ENCODE measurements around the gene MAPK11. TPM values are rescaled to one million over a fixed set of nuclear protein-coding genes. Genes with fewer than 3 reads are reported as not detected.
A peak's percentile ranks its signal among the peaks of the same experiment; 100 is the strongest.

The MAPK11 gene
- total and polyA plus RNA-seq, 10 of the 15 experiments (the other 5 are each of a cell fraction or from before 2014, with no cell fraction given), result 0.05 to 12.8 (median 3.7) TPM

DNA sequence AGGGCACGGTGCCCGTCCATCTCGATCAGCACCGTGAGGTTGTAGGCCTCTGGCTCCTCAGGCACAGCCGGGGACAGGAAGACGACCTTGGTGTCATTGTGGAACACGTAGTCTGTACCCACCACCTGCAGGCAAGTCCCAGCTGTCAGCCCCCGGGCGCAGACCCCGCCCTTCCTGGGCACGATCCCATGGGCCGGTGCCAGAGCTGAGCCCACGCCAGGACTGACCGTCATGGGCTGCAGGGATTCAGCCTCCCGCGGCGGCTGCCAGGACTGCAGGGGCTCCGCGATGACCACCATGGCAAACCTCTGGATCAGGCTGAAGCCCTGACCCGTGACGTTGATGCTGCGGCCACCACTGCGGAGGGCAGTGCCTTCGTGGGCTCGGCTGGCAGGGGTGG is 11.8 kb upstream of the MAPK11 start:
- Histone ChIP-seq H3K4me3 (no peak overlapping the region), H3K4me2 (ENCODE audit: control insufficient read depth, insufficient read depth) (no peak overlapping the region), H3K4me1 (ENCODE audit: control insufficient read depth, insufficient read depth, low read length) (no peaks in the 10 kb centered on the region), H3K27ac (ENCODE audit: control insufficient read depth, insufficient read depth) (no peak overlapping the region), H4K20me1 (ENCODE audit: control insufficient read depth, insufficient read depth) (no peaks in the 10 kb centered on the region), H3K9ac (ENCODE audit: control insufficient read depth, insufficient read depth, low read length) (no peak overlapping the region), H3K79me2 (ENCODE audit: control insufficient read depth, insufficient read depth, low read length) (no peaks in the 10 kb centered on the region), H3K27me3 (replicated peaks in 1 of 2; ENCODE audit: control insufficient read depth in 2 of 2, insufficient read depth in 2 of 2, low read length in 1 of 2) (no peaks in the 10 kb centered on the region), H3K36me3 (ENCODE audit: control insufficient read depth in 2 of 2, insufficient read depth in 2 of 2, low read length in 1 of 2) (peaks cover 0 to 46% of the 10 kb centered on the region in 2 experiments; a peak in 3 of 4 replicates), H3K9me3 (replicated peaks; ENCODE audit: control insufficient read depth, insufficient read depth, low read length) (no peaks in the 10 kb centered on the region), H2AFZ (ENCODE audit: control insufficient read depth, low read depth, low read length) (no peak overlapping the region)
- POLR2A ChIA-PET, result no interaction called here
- TF ChIP-seq SUPT20H (IDR thresholded peaks at IDR 0.05; ENCODE audit: borderline replicate concordance, control insufficient read depth, low read depth, low read length) (no peak), NFYA (IDR thresholded peaks at IDR 0.05; ENCODE audit: borderline replicate concordance, low read depth, low read length) (no peak), SMC3 (IDR thresholded peaks at IDR 0.05; ENCODE audit: borderline replicate concordance, low read length) (no peak), STAT1 (conservative IDR thresholded peaks at IDR 0.05) (no peak)
- CTCF ChIA-PET, result no interaction called here
- in situ Hi-C loops (cut with MboI), result no loop called here
- no peak for ATAC-seq
- no TSS peak for BruUV-seq (replicated peaks)
- no peak for DNase-seq (ENCODE audit: low read depth, low spot score)
- no peak for FAIRE-seq
- RAD21 ChIA-PET (ENCODE audit: unreplicated experiment), result no interaction called here
- intact Hi-C loops (cut with micrococcal nuclease; ENCODE audit: unreplicated experiment), result no loop called here
- SMC1A ChIA-PET (ENCODE audit: uncharacterized antibody, unreplicated experiment), result no interaction called here
- 95% methylated on average over 25 of the region's 25 CpGs for WGBS (ENCODE audit: insufficient coverage, insufficient replicate concordance, low lambda C conversion rate, missing lambda C conversion rate)

DNA sequence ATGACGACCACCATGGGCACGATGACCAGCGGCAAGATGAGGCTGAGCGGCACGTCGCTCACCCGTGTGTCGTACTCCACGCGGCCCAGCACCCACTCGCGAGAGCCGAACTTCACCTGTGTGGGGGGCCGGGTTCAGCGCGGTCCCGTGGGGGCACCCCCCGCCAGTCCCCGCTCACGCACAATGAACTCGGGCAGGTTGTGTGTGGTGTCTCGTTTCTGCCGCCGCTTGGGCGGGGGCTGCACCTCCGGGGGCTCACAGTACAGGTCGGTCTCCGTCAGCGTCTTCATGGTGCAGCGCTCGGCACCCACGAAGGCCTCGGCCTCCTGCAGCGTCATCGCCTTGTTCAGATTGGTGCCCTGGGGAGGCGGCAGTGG is 11.2 kb upstream of the MAPK11 start:
- H3K4me1 ChIP-seq (ENCODE audit: control insufficient read depth, insufficient read depth, low read length), result no peaks in the 10 kb centered on the region
- H3K9me3 ChIP-seq (replicated peaks; ENCODE audit: control insufficient read depth, insufficient read depth, low read length), result no peaks in the 10 kb centered on the region
- H3K27ac ChIP-seq (ENCODE audit: control insufficient read depth, insufficient read depth), result no peak overlapping the region
- no peak overlapping the region for H3K9ac ChIP-seq (ENCODE audit: control insufficient read depth, insufficient read depth, low read length)
- FAIRE-seq (no peak), DNase-seq (ENCODE audit: low read depth, low spot score) (no peak), ATAC-seq (no peak)
- ChIA-PET CTCF (no interaction called here), RAD21 (ENCODE audit: unreplicated experiment) (no interaction called here), POLR2A (no interaction called here), SMC1A (ENCODE audit: uncharacterized antibody, unreplicated experiment) (no interaction called here)
- intact Hi-C loops (cut with micrococcal nuclease; ENCODE audit: unreplicated experiment) (no loop called here), in situ Hi-C loops (cut with MboI) (no loop called here)
- H3K4me3 ChIP-seq, result no peak overlapping the region
- H3K36me3 ChIP-seq (ENCODE audit: control insufficient read depth in 2 of 2, insufficient read depth in 2 of 2, low read length in 1 of 2), result peaks cover 0 to 43% of the 10 kb centered on the region in 2 experiments; a peak in 3 of 4 replicates
- TSS peak; percentile 68 for BruUV-seq (replicated peaks)
- H3K27me3 ChIP-seq (replicated peaks in 1 of 2; ENCODE audit: control insufficient read depth in 2 of 2, insufficient read depth in 2 of 2, low read length in 1 of 2), result no peaks in the 10 kb centered on the region
- no peak overlapping the region for H2AFZ ChIP-seq (ENCODE audit: control insufficient read depth, low read depth, low read length)
- no peaks in the 10 kb centered on the region for H3K79me2 ChIP-seq (ENCODE audit: control insufficient read depth, insufficient read depth, low read length)
- WGBS (ENCODE audit: insufficient coverage, insufficient replicate concordance, low lambda C conversion rate, missing lambda C conversion rate), result 97% methylated on average over 35 of the region's 36 CpGs
- no peak overlapping the region for H3K4me2 ChIP-seq (ENCODE audit: control insufficient read depth, insufficient read depth)
- TF ChIP-seq TCF3 (IDR thresholded peaks at IDR 0.05; ENCODE audit: borderline replicate concordance, insufficient read depth, low read depth, low read length), result peak; percentile 49; the same call in 1 of the 2 replicates
- TF ChIP-seq, protein P1, sequence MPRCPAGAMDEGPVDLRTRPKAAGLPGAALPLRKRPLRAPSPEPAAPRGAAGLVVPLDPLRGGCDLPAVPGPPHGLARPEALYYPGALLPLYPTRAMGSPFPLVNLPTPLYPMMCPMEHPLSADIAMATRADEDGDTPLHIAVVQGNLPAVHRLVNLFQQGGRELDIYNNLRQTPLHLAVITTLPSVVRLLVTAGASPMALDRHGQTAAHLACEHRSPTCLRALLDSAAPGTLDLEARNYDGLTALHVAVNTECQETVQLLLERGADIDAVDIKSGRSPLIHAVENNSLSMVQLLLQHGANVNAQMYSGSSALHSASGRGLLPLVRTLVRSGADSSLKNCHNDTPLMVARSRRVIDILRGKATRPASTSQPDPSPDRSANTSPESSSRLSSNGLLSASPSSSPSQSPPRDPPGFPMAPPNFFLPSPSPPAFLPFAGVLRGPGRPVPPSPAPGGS (IDR thresholded peaks at IDR 0.05; ENCODE audit: borderline replicate concordance, insufficient read depth, low read depth, low read length, poor library complexity, severe bottlenecking), result peak; percentile 44
- TF ChIP-seq SP1 (IDR thresholded peaks at IDR 0.05; ENCODE audit: low read depth, low read length), result no peak
- no peaks in the 10 kb centered on the region for H4K20me1 ChIP-seq (ENCODE audit: control insufficient read depth, insufficient read depth)

Measured in GM12878 (cell line).